GM23338 (cell line): ENCODE data around the gene RNF112. TPM values are rescaled to one million over a fixed set of nuclear protein-coding genes. Genes with fewer than 3 reads are reported as not detected.

Source experiments
- ATAC-seq: fragments of 200-7000 bp; cut with Tn5 transposase; 3 replicates; pipeline ENCODE4 v1.9.1; 2020
- DNase-seq: peaks from one replicate; pipeline ENCODE4 v3.0.0-alpha.2; 2015; ENCODE audit warnings: low spot score
- H2AFZ ChIP-seq: fragments of 200-600 bp; sonication (generic); 2 replicates; pipeline ENCODE4 v1.8.0; 2016; ENCODE audit warnings: antibody characterized with exemption, mild to moderate bottlenecking, moderate library complexity
- H3F3A ChIP-seq: fragments of 200-600 bp; sonication (generic); replicated peaks from 2 replicates; pipeline ENCODE4 v1.8.0; 2017; ENCODE audit warnings: antibody characterized with exemption, mixed run types, low read depth
- H3K27ac ChIP-seq: fragments of 200-600 bp; sonication (generic); 2 replicates; pipeline ENCODE4 v1.6.1; 2016; ENCODE audit warnings: low read depth
- H3K27me3 ChIP-seq: fragments of 200-600 bp; sonication (generic); 2 replicates; pipeline ENCODE4 v1.8.0; 2016; ENCODE audit warnings: mild to moderate bottlenecking, mixed run types, moderate library complexity; ENCODE audit not compliant: insufficient read depth
- H3K36me3 ChIP-seq: fragments of 200-600 bp; sonication (generic); 2 replicates; pipeline ENCODE4 v1.8.0; 2016; ENCODE audit warnings: mild to moderate bottlenecking; ENCODE audit not compliant: insufficient read depth
- H3K4me1 ChIP-seq: fragments of 200-600 bp; sonication (generic); 2 replicates; pipeline ENCODE4 v1.8.0; 2016; ENCODE audit warnings: mild to moderate bottlenecking, moderate library complexity; ENCODE audit not compliant: insufficient read depth
- H3K4me2 ChIP-seq: fragments of 200-600 bp; sonication (generic); 2 replicates; pipeline ENCODE4 v1.7.1; 2017; ENCODE audit warnings: mixed run types
- H3K4me3 ChIP-seq: fragments of 200-600 bp; sonication (generic); 2 replicates; pipeline ENCODE4 v1.6.1; 2016; ENCODE audit warnings: mixed run types
- H3K79me2 ChIP-seq: fragments of 200-600 bp; sonication (generic); replicated peaks from 2 replicates; pipeline ENCODE4 v1.8.0; 2017; ENCODE audit warnings: mild to moderate bottlenecking; ENCODE audit not compliant: insufficient read depth
- H3K9me2 ChIP-seq: fragments of 200-600 bp; sonication (generic); 2 replicates; pipeline ENCODE4 v1.8.0; 2017; ENCODE audit not compliant: insufficient read depth
- H4K20me1 ChIP-seq: fragments of 200-600 bp; sonication (generic); replicated peaks from 2 replicates; pipeline ENCODE4 v1.8.0; 2017; ENCODE audit warnings: mild to moderate bottlenecking; ENCODE audit not compliant: insufficient read depth
- H3K27ac Mint-ChIP-seq: 2 replicates; pipeline ENCODE4 v1.8.0; 2020; ENCODE audit warnings: inconsistent platforms, mild to moderate bottlenecking, moderate library complexity, mixed read lengths
- H3K27me3 Mint-ChIP-seq: 3 replicates; pipeline ENCODE4 v1.8.0; 2022; ENCODE audit warnings: low read depth, mild to moderate bottlenecking, moderate library complexity, mixed read lengths, inconsistent platforms; ENCODE audit not compliant: insufficient read depth, poor library complexity
- H3K36me3 Mint-ChIP-seq: 3 replicates; pipeline ENCODE4 v1.8.0; 2021; ENCODE audit warnings: low read depth, mild to moderate bottlenecking, inconsistent platforms, moderate library complexity, mixed read lengths
- H3K4me1 Mint-ChIP-seq: 3 replicates; pipeline ENCODE4 v1.8.0; 2020; ENCODE audit warnings: mild to moderate bottlenecking, inconsistent platforms, mixed read lengths
- H3K4me3 Mint-ChIP-seq: 3 replicates; pipeline ENCODE4 v1.8.0; 2021; ENCODE audit warnings: moderate library complexity, mild to moderate bottlenecking, inconsistent platforms, mixed read lengths
- H3K9me3 Mint-ChIP-seq: 3 replicates; pipeline ENCODE4 v1.8.0; 2020; ENCODE audit warnings: moderate library complexity, mild to moderate bottlenecking, inconsistent platforms, mixed read lengths
- CREB1 ChIP-seq: fragments of 250-450 bp; sonication (Bioruptor Pico); IDR thresholded peaks from 2 replicates; pipeline ENCODE4 v1.5.0; 2020; ENCODE audit warnings: low read depth, mild to moderate bottlenecking, moderate library complexity
- CTCF ChIP-seq, 2 experiments: fragments of 200-600 bp in 1 of 2; sonication (generic) in 1 of 2; conservative IDR thresholded peaks; 2 replicates each; pipeline versions ENCODE4 v1.5.1 to v1.6.1; 2016 to 2017; ENCODE audit warnings: antibody characterized with exemption in 2 of 2, low read depth in 2 of 2, mild to moderate bottlenecking in 2 of 2, moderate library complexity in 1 of 2
- ETS1 ChIP-seq: IDR thresholded peaks from 2 replicates; pipeline ENCODE4 v1.6.1; 2016; ENCODE audit warnings: antibody characterized with exemption
- EZH2phosphoT487 ChIP-seq: fragments of 200-600 bp; sonication (generic); IDR thresholded peaks from one replicate; pipeline ENCODE4 v1.8.1; 2018; ENCODE audit warnings: antibody characterized with exemption; ENCODE audit not compliant: unreplicated experiment
- JUNB ChIP-seq: IDR thresholded peaks from one replicate; pipeline ENCODE4 v1.6.1; 2016; ENCODE audit warnings: antibody characterized with exemption; ENCODE audit not compliant: unreplicated experiment
- NANOG ChIP-seq: IDR thresholded peaks from 2 replicates; pipeline ENCODE4 v1.6.1; 2016; ENCODE audit warnings: antibody characterized with exemption, borderline replicate concordance
- POLR2AphosphoS5 ChIP-seq: IDR thresholded peaks from 2 replicates; pipeline ENCODE4 v1.6.1; 2016; ENCODE audit warnings: antibody characterized with exemption, low read depth
- STAT1 ChIP-seq: IDR thresholded peaks from one replicate; pipeline ENCODE4 v1.6.1; 2016; ENCODE audit warnings: antibody characterized with exemption; ENCODE audit not compliant: unreplicated experiment
- ZNF114 ChIP-seq: fragments of 250-450 bp; sonication (Bioruptor Pico); IDR thresholded peaks from 2 replicates; pipeline ENCODE4 v1.5.0; 2020; ENCODE audit warnings: mild to moderate bottlenecking, moderate library complexity
- ZNF331 ChIP-seq: fragments of 250-450 bp; sonication (Bioruptor Pico); IDR thresholded peaks from 2 replicates; pipeline ENCODE4 v1.5.0; 2020; ENCODE audit warnings: low read depth, mild to moderate bottlenecking, moderate library complexity
- ZNF462 ChIP-seq: fragments of 250-450 bp; sonication (Bioruptor Pico); IDR thresholded peaks from 2 replicates; pipeline ENCODE4 v1.5.0; 2020; ENCODE audit warnings: mild to moderate bottlenecking, moderate library complexity
- polyA plus RNA-seq: library from polyadenylated mRNA; unstranded; fragments of >200 nt; fragmentation: Nextera tagmentation; extraction: Ambion mirVana; gene quantifications from 2 replicates; pipeline ENCODE4 v1.2.1, GENCODE V29; 2016
- total RNA-seq: library from RNA; depleted of rRNA; stranded (reverse); fragments of >200 nt; shearing (Covaris generic); gene quantifications from 2 replicates; pipeline ENCODE4 v1.2.3, GENCODE V29; 2014

The RNF112 gene
- total and polyA plus RNA-seq, 2 experiments from 2014 or later = 0.42 to 4.1 TPM

GRCh38 chr17:19376811-19377210 is 34.2 kb upstream of the RNF112 start:
- Mint-ChIP-seq H3K4me1 (peaks cover 23% of the 10 kb centered on the region), H3K27ac (peak overlapping the region; percentile 99), H3K4me3 (peak overlapping the region; percentile 97), H3K36me3 (peaks cover 28% of the 10 kb centered on the region), H3K9me3 (no peaks in the 10 kb centered on the region), H3K27me3 (peaks cover 16% of the 10 kb centered on the region)
- no peak for ATAC-seq
- peaks cover 11% of the 10 kb centered on the region; the same call in 1 of the 2 replicates for H3F3A ChIP-seq
- H2AFZ ChIP-seq = no peak overlapping the region
- H4K20me1 ChIP-seq = peaks cover 13% of the 10 kb centered on the region
- H3K27ac ChIP-seq = peak overlapping the region; percentile 98
- peak overlapping the region; percentile 90 for H3K4me2 ChIP-seq
- H3K4me3 ChIP-seq = peak overlapping the region; percentile 75
- H3K27me3 ChIP-seq = no peaks in the 10 kb centered on the region
- no peaks in the 10 kb centered on the region for H3K9me2 ChIP-seq
- DNase-seq = no peak
- no peak for TF ChIP-seq POLR2AphosphoS5
- no peak for TF ChIP-seq CTCF (conservative IDR thresholded peaks at IDR 0.05; ENCODE audit: low read depth in 2 of 2)
- TF ChIP-seq NANOG = no peak
- no peak for TF ChIP-seq EZH2phosphoT487
- no peak for TF ChIP-seq ETS1
- TF ChIP-seq CREB1 (CRISPR knock-in tag) = no peak
- no peak for TF ChIP-seq ZNF331 (CRISPR knock-in tag)
- no peak for TF ChIP-seq ZNF114 (CRISPR knock-in tag)
- no peak for TF ChIP-seq ZNF462 (CRISPR knock-in tag)
- TF ChIP-seq JUNB = no peak
- no peak for TF ChIP-seq STAT1
- peaks cover 10% of the 10 kb centered on the region for H3K36me3 ChIP-seq
- H3K79me2 ChIP-seq = peaks cover 36% of the 10 kb centered on the region
- peaks cover 10% of the 10 kb centered on the region for H3K4me1 ChIP-seq
